Mesothelial cell of epicardium (in vitro differentiated cells): ENCODE measurements around the gene PTPRK. TPM values are rescaled to one million over a fixed set of nuclear protein-coding genes. Genes with fewer than 3 reads are reported as not detected.

ENCODE experiments used
- DNase-seq, 2 experiments: peaks; one replicate each; pipeline ENCODE4 v3.0.0; 2021; ENCODE audit warnings: low spot score in 2 of 2; ENCODE audit not compliant: unreplicated experiment in 2 of 2
- H3K27ac Mint-ChIP-seq: 2 replicates; pipeline ENCODE4 v1.8.0; 2021; ENCODE audit warnings: mixed read lengths
- H3K27me3 Mint-ChIP-seq: 2 replicates; pipeline ENCODE4 v1.8.0; 2021; ENCODE audit warnings: low read depth, mixed read lengths
- H3K36me3 Mint-ChIP-seq: 2 replicates; pipeline ENCODE4 v1.8.0; 2021; ENCODE audit warnings: mixed read lengths
- H3K4me1 Mint-ChIP-seq: 2 replicates; pipeline ENCODE4 v1.8.0; 2021; ENCODE audit warnings: mixed read lengths
- H3K4me3 Mint-ChIP-seq: 2 replicates; pipeline ENCODE4 v1.8.0; 2021; ENCODE audit warnings: mild to moderate bottlenecking, moderate library complexity, mixed read lengths
- H3K9me3 Mint-ChIP-seq: 2 replicates; pipeline ENCODE4 v1.8.0; 2021; ENCODE audit warnings: mixed read lengths
- total RNA-seq: library from RNA; stranded (reverse); gene quantifications from 3 replicates; pipeline ENCODE4 v1.2.1, GENCODE V29; 2021
- TF ChIP-seq, protein P1 (sequence below): fragments of 200-600 bp; sonication (generic); IDR thresholded peaks from one replicate; pipeline ENCODE4 v1.5.0; 2021; ENCODE audit warnings: antibody characterized with exemption; ENCODE audit not compliant: unreplicated experiment

PTPRK gene
- total RNA-seq, 1 donor from 2014 or later: 93.7 TPM

DNA sequence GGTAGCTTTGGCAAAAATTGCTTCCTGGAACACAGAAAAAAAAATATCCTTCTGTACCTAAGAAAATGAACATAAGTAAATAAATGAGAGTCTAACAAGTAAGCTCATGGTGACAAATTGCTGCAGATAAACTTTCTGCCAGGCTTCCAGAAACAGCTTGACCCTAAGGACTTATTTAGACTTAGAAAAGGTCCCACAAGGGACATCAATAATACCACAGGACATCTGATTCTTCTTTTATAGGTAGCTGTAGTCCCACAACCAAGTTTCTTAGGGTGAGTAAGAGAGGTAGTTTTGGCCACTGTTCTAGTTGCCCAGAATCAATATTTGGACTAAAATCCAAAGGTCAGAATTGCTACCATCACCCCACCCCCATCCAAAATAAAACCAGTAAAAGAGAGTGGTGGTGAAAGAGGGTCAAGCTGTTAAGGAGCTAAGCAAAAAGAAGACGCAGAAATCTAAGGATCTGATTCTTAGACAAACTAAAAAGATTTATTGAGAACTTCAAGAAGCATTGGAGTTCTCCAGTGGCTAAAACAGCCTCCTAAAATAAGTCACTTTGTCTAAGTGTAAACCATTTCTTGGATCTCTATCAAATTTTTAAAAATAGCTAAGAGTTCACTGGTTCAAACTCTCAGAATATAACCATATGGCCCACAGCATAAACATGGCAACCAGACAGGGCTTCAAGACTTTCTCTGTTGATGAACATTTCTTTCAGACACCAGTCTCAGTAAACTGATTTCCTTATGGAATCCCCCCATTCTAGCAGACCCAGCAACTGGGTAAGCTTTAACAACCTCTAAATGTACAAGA lies 180.6 kb downstream of the PTPRK start:
- TF ChIP-seq, protein P1, sequence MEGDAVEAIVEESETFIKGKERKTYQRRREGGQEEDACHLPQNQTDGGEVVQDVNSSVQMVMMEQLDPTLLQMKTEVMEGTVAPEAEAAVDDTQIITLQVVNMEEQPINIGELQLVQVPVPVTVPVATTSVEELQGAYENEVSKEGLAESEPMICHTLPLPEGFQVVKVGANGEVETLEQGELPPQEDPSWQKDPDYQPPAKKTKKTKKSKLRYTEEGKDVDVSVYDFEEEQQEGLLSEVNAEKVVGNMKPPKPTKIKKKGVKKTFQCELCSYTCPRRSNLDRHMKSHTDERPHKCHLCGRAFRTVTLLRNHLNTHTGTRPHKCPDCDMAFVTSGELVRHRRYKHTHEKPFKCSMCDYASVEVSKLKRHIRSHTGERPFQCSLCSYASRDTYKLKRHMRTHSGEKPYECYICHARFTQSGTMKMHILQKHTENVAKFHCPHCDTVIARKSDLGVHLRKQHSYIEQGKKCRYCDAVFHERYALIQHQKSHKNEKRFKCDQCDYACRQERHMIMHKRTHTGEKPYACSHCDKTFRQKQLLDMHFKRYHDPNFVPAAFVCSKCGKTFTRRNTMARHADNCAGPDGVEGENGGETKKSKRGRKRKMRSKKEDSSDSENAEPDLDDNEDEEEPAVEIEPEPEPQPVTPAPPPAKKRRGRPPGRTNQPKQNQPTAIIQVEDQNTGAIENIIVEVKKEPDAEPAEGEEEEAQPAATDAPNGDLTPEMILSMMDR: no peak
- Mint-ChIP-seq H3K4me1 (peaks cover 15% of the 10 kb centered on the region), H3K4me3 (no peak overlapping the region), H3K27me3 (no peaks in the 10 kb centered on the region), H3K9me3 (no peaks in the 10 kb centered on the region), H3K36me3 (no peaks in the 10 kb centered on the region), H3K27ac (peak overlapping the region; percentile 56)
- no peak for DNase-seq

DNA sequence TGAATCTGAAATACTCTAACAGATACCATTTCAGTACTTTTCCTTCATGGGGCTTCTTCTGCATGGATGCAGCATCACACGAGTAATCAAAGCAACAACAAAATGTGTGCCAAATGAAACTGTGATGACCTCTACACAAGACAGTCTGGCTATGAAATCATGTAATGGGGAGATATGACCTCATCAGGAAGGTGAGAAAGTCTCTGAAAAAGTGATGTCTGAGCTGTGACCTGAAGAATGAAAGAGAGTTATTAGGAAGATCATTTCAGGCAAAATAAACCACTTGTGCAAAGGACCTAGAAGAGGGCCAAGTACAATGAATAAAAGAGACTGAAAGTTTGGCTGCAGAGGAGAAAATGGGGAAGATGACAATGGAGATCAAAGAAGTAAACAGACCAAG lies 182.8 kb downstream of the PTPRK start:
- TF ChIP-seq, protein P1: no peak
- H3K9me3 Mint-ChIP-seq: no peaks in the 10 kb centered on the region
- no peaks in the 10 kb centered on the region for H3K27me3 Mint-ChIP-seq
- DNase-seq: no peak
- no peaks in the 10 kb centered on the region for H3K36me3 Mint-ChIP-seq
- no peak overlapping the region for H3K4me3 Mint-ChIP-seq
- peaks cover 15% of the 10 kb centered on the region for H3K4me1 Mint-ChIP-seq
- H3K27ac Mint-ChIP-seq: no peak overlapping the region

DNA sequence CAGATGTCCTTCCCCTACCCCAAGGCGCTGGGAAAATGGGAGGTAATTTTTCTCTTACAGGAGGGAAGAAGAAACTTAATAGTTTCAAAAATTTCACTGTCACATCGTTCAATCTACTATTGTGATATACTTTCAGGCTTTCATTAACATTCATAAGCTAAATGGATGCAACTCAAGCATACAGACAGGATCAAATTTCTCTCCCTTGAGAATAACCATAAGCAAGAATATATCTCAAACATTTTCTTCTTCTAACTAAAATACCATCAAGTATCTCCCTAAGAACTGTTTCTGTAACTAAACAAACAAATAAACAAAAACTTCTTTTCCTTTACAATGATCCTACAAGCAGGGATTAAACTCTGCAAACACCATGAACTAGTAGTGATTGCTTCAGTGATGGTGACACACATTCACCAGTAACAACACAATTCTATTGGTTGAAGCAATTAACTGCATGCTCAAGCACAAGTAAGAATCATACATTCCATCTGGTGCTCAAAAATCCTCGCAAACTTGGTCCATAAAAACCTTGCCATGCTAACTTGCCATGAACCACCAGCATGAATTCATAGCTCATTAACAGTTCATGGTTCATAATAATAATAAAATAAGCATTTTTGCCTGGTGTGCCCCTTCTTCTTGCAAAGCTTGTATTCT lies 183.8 kb downstream of the PTPRK start:
- Mint-ChIP-seq H3K9me3 (no peaks in the 10 kb centered on the region), H3K36me3 (no peaks in the 10 kb centered on the region), H3K4me1 (peaks cover 20% of the 10 kb centered on the region), H3K27ac (no peak overlapping the region), H3K27me3 (no peaks in the 10 kb centered on the region), H3K4me3 (no peak overlapping the region)
- TF ChIP-seq, protein P1: no peak
- no peak for DNase-seq

DNA sequence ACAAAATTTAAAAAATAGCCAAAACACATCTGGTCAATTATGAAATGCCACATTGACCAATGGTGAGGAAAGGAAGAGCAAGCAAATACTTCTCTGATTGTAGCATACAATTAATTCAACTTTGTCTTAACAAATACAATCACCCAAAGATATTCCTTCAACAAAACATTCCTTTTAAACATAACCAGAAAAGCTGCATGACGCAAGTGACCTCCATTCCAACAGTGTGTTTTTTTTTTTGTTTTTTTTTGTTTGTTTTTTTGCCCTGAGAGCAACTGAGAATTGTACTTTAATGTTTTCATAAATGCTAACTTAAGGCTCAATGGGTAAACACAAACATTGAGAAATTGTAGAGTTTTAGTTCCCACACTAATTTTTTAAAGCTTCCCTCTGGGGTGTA lies 184.4 kb downstream of the PTPRK start:
- Mint-ChIP-seq H3K27me3 (no peaks in the 10 kb centered on the region), H3K27ac (no peak overlapping the region), H3K9me3 (no peaks in the 10 kb centered on the region), H3K36me3 (no peaks in the 10 kb centered on the region), H3K4me3 (no peak overlapping the region), H3K4me1 (peaks cover 20% of the 10 kb centered on the region)
- TF ChIP-seq, protein P1: no peak
- DNase-seq: no peak

DNA sequence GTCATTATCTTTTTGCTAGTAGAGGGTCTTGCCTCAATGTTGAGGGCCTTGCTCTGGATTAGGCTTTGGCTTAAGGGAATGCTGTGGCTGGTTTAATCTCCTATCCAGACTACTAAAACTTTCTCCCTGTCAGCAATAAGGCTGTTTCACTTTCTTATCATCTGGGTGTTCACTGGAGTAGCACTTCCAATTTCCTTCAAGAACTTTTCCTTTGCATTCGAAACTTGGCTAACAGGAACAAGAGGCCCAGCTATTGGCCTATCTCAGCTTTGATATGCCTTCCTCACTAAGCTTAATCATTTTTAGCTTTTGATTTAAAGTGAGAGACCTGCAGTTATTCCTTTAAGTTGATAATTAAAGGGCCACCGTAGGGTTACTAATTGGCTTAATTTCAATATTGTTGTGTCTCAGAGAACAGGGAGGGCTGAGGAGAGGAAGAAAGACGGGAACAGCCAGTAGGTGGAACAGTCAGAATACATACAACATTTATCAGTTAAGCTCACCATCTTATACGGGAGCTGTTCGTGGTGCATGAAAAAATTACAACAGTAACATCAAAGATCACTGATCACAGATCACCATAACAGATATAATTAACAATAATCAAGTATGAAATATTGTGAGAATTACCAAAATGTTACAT lies 186.7 kb downstream of the PTPRK start:
- no peak overlapping the region for H3K4me3 Mint-ChIP-seq
- no peak overlapping the region for H3K27ac Mint-ChIP-seq
- H3K4me1 Mint-ChIP-seq: peaks cover 7% of the 10 kb centered on the region
- TF ChIP-seq, protein P1: no peak
- no peaks in the 10 kb centered on the region for H3K27me3 Mint-ChIP-seq
- H3K9me3 Mint-ChIP-seq: peaks cover 5% of the 10 kb centered on the region
- H3K36me3 Mint-ChIP-seq: peaks cover 5% of the 10 kb centered on the region
- no peak for DNase-seq
